ENCODE results near the gene GMDS.

GMDS gene

DNA sequence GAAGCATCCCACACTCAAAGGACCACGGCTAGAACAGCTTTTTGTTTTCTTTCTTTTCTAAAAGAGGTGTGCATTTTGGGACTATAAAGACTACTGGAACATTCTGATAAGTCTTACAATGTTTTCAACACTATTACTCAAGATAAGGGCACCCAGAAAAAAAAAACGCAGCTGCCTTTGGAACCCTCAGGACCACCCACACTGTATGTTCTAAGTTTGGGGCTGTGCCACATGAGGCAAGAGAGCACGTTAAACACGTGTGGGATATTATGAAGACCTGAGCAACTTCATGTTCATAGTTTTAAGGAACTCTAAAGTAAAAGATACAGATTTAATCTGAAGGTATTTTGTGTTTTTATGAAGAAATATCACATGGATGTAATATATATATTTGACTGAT, 431.1 kb downstream of the GMDS start:
- DNase-seq (ENCODE audit: low read depth in 1 of 2, low spot score in 1 of 2): no peak

- no peak for DNase-seq (ENCODE audit: low read depth in 1 of 2, low spot score in 1 of 2)
Measured at GRCh38 chr6:1812487-1812886, 432.9 kb downstream of the GMDS start.

DNA sequence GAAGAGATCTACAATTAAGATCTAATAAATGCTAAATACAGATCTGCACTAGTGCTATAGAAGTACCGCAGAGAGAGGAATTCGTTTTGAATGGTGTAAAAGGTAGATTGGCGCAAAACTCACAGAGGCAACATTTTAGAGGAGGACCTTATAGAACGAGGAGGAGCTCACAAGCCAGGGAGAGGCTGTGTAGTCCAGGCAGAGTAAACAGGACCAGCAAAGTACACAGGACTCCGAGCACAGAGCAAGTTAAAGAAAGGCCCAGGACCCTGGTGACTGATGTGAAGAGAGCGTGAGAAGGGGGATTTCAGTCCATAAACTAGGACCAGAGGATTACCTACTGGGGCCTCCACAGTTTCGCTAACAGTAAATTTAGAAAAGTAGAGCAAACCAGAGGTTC, 433.4 kb downstream of the GMDS start:
- no peak for DNase-seq (ENCODE audit: low read depth in 1 of 2, low spot score in 1 of 2)

- DNase-seq (ENCODE audit: low read depth in 1 of 2, low spot score in 1 of 2): no peak
Measured at GRCh38 chr6:1810880-1811279, 434.5 kb downstream of the GMDS start.

DNA sequence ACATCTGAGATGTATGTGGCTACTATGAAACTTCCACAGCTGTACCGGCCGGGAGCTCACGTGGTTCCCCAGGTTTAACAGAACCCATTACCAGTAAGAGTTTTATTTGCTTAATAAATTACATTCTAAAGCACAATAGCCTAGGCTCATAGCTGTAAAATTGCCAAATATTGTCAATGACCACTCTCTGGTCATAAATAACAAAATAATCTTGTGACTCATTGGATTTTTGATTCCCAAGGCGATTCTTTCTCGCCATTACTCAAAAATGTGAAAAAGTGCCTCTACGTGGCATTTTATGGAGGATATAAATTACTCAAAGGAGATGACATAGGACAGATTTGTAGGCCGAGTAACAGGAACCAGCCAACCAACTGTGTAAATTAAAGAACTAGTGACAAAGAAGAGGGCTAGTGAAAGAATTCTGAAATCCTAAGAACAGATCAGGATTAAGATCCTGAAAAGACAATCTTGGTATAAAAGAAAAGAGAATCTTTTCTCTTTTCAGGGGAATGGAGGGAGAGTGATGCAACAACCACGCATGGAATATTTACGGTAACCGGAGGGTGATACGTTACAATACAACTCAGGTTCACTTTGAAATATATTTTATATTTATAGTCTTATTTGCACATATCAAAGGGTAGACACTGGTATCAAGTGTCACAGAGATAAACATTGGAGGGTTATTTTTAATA, 436.0 kb downstream of the GMDS start:
- no peak for DNase-seq (ENCODE audit: low read depth in 1 of 2, low spot score in 1 of 2)

DNA sequence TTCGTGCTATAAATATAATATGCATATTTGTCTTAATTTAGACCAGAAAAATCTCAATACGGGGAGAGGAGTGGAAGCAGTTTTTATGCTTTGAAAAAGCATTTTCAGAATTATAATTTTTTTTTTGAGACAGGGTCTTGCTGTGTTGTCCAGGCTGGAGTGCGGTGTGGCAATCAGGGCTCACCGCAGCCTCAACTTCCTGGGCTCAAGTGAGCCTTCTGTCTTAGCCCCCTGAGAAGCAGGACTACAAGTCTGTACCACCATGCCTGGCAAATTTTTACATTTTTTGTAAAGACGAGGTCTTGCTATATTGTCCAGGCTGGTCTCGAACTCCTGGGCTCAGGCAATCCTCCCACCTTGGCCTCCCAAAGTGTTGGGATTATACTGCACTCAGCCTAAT, 438.5 kb downstream of the GMDS start:
- DNase-seq (ENCODE audit: low read depth in 1 of 2, low spot score in 1 of 2): no peak

DNA sequence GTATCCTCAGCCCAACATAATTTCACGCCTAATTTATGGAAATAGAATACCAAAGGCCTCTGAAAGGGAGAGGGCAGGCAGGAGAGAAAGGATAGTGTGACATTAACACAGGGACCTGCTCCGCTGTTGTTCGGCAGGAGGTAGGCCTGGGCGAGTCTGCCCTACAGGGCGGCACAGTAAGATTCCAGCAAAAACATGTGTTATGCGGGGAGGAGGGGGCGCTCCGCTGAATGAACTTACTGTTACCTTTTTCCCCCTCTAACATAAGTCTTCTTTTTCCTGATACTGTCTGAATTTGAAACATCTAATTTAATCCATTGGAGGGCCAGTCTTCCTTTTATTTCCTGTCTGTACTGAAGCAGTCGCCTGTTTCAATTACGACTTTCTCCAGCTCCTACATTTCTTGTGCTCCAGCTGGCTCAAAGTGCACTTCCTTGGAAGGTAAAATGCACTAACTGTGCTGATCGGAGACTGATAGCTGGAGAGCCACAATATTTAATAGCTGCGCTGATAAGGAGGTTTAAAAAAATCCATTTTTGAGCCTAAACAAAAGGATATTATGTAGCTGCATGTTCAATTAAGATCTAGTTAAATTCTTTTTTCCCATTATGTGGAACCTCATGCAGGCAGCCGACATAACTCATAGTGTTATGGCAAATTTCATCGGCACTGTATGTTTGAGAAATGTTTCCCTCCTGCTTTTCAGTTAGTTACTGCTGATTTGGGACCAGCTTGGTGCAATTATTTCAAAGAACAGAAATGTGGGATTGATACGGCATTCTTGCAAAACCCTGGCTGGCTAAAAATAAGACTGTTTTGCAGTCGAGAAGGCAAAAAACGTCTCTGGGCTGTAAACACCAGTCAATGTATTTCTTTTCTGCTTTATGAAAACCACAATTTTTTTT, 442.7 kb downstream of the GMDS start:
- no peak for DNase-seq (ENCODE audit: low read depth in 1 of 2, low spot score in 1 of 2)

DNA sequence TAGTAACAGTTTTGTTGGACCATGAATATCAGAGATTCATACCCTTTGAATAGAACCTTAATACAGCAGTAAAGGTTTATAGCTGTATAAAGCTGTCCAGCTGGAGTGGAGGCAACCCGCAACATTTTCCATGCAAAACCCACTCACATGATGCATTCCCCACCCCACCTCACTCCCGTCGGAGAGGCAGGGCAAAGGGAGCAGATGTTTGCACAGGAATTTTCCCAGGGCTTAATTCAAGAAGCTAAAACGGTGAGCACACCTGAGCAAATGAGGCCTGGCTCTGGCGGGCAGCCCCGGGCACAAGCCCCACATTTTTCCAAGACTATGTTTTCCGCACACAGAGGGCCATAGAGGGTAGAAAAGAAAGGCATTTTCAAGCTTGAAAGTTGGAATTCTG, 444.0 kb downstream of the GMDS start:
- no peak for DNase-seq (ENCODE audit: low read depth in 1 of 2, low spot score in 1 of 2)

- DNase-seq (ENCODE audit: low read depth in 1 of 2, low spot score in 1 of 2): no peak
Measured at GRCh38 chr6:1800845-1801244, 444.6 kb downstream of the GMDS start.

GRCh38 chr6:1798965-1799325, 446.5 kb downstream of the GMDS start:
- no peak for DNase-seq (ENCODE audit: low read depth in 1 of 2, low spot score in 1 of 2)

DNA sequence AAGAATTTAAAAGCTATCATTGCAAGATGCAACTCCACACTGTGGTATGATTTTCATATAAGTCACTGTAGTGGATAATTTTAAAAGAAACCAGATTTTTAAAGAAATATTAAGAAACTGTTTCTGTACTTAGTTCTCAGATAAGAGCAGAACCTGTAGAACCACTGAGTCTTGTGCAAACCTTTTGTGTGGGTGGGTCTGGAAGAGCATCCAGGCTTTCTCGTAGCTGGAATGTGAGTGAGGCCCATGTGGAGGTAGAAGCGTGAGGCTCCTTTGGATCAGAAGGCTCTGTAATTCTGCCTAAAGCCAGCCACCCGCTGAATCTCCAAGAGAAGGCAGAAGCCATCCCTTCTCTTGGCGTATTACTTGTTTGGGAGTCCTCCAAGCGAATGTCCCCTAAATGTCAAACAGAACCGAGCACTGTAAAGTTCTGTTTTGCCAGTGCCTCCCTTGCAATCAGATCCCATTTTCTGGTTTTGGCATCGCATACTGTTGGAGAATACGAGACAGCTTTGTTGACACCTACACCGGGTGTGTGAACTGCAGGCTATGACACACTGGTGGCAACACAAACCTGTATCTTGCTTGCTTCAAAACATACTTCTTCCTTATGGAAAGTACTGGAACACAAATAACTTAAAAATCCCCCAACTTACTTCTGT, 447.0 kb downstream of the GMDS start:
- no peak for DNase-seq (ENCODE audit: low read depth in 1 of 2, low spot score in 1 of 2)

DNA sequence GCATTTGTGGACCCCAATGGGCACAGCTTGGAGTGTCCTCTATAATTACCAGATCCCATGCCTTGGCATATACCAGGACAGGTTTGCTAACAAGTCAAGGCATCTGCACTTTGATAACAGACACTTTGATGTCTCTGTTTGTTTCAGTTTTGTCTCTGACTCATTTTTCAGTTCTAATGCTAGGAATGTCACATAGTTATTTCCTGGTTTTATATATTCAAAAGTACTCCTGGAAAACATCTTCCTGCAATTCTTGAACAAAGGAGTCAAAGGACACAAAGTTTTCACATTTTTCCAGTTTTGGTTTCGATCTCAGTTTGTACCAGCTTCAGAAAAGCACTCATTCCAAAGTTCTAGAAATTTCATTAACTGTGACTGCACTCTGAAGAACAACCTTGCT, 447.6 kb downstream of the GMDS start:
- no peak for DNase-seq (ENCODE audit: low read depth in 1 of 2, low spot score in 1 of 2)

- DNase-seq (ENCODE audit: low read depth in 1 of 2, low spot score in 1 of 2): no peak
Measured at GRCh38 chr6:1796706-1797529, 448.5 kb downstream of the GMDS start.

- no peak for DNase-seq (ENCODE audit: low read depth in 1 of 2, low spot score in 1 of 2)
Measured at GRCh38 chr6:1795910-1796309, 449.5 kb downstream of the GMDS start.

DNA sequence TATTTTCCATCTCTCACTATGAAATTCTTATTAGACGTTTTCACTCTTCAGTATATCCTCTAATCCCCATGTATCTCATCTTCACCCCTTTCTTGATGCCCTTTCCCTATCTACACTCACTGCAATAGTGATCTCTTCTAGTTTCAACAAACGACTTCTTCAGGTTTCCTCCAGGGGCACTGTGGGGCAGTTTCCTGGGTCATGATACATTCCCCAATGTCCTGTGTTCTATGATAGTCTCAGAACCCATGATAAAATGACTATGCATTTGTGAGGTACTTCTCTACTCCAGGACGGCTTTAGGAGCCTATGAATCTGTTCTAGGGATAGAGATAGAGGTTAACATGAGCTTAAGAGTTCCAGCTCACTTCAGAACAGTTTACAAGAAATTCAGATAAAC, 452.4 kb downstream of the GMDS start:
- DNase-seq (ENCODE audit: low read depth in 1 of 2, low spot score in 1 of 2): no peak

- no peak for DNase-seq (ENCODE audit: low read depth in 1 of 2, low spot score in 1 of 2)
Measured at GRCh38 chr6:1790684-1791083, 454.7 kb downstream of the GMDS start.

DNA sequence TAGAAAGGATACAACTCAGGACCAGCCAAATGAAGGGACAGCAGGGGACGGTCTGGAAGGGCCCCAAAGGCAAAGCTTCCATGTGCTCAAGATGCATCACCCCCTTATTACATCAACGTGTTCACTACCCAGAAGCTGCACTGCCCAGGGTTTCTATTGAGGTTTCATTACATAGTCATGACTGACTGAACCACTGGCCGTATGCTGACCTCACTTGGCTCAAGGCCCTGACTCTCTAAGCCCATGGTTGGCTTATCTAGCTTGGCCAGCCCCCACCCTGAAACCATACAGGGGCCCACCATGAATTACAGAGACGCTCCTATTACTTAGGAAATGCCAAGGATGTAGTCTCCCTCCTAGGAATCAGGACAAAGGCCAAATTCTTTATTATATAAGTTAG, 456.3 kb downstream of the GMDS start:
- DNase-seq (ENCODE audit: low read depth in 1 of 2, low spot score in 1 of 2): no peak

GRCh38 chr6:1787894-1788293, 457.5 kb downstream of the GMDS start:
- DNase-seq (ENCODE audit: low read depth in 1 of 2, low spot score in 1 of 2): no peak

GRCh38 chr6:1786455-1787453, 458.7 kb downstream of the GMDS start:
- no peak for DNase-seq (ENCODE audit: low read depth in 1 of 2, low spot score in 1 of 2)

DNA sequence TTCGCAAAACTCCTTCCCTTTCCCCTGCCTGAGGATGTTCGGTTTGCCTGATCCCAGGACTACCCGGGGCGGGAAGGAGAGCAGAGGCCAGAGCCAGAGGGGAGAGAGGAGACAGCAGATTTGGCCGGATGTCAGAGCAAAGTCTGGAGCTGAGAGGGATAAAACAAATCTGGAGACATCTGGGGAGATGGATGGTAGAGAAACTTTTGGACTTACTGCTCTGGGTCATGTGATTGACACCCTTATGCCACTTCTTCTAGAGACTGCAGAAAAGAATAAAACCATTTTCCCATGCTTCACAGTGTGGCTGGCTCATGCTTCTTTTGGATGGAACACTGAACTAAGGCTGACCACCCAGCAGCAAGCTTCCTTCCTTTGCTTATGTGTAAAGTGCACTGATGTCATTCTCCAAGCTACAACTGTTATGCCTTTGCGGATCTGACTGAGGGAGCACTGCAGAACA, 461.0 kb downstream of the GMDS start:
- DNase-seq (ENCODE audit: low read depth in 1 of 2, low spot score in 1 of 2): no peak
